Nephron progenitor cell (in vitro differentiated cells): ENCODE results near the gene CDC42.

Source experiments
- DNase-seq: peaks from one replicate; pipeline ENCODE4 v3.0.0; 2021
- H3K27ac Mint-ChIP-seq: 2 replicates; pipeline ENCODE4 v1.8.0; 2021; ENCODE audit warnings: mild to moderate bottlenecking, moderate library complexity, mixed read lengths
- H3K27me3 Mint-ChIP-seq: 2 replicates; pipeline ENCODE4 v1.8.0; 2021; ENCODE audit warnings: mild to moderate bottlenecking, low read depth, mixed read lengths; ENCODE audit not compliant: poor library complexity
- H3K36me3 Mint-ChIP-seq: 2 replicates; pipeline ENCODE4 v1.8.0; 2021; ENCODE audit warnings: low read depth, mixed read lengths
- H3K4me1 Mint-ChIP-seq: 2 replicates; pipeline ENCODE4 v1.8.0; 2021; ENCODE audit warnings: mixed read lengths
- H3K4me3 Mint-ChIP-seq: 2 replicates; pipeline ENCODE4 v1.8.0; 2021; ENCODE audit warnings: mild to moderate bottlenecking, moderate library complexity, mixed read lengths
- H3K9me3 Mint-ChIP-seq: 2 replicates; pipeline ENCODE4 v1.8.0; 2021; ENCODE audit warnings: mild to moderate bottlenecking, moderate library complexity, mixed read lengths
- CTCF ChIP-seq: fragments of 200-600 bp; sonication (generic); IDR thresholded peaks from 2 replicates; pipeline ENCODE4 v1.5.0; 2021; ENCODE audit warnings: antibody characterized with exemption

The CDC42 gene

DNA sequence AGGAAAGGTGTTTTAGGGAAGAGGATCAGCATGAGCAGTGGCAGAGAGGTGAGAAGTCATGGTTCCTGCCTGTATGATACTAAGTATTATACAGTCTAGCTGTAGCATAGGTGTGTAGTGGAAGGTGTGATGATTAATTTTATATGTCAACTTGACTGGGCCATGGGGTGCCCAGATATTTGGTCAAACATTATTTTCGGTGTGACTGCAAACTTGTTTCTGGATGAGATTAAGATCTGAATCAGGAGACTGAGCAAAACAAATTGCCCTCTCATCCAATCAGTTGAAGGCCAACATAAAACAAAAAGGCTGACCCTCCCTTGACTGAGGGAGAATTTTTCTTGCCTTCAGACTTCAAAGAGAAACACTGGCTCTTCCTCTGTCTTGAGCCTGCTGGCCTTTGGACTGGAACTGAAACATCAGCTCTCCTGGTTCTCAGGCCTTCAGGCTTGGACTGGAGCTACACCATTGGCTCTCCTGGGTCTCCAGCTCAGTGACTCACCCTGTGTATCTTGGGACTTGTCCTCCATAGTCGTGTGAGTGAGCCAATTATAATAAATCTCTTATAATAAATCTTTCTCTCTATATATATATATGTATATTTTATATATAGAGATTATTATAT is 6.8 kb upstream of the CDC42 start:
- H3K27me3 Mint-ChIP-seq: peaks cover 2% of the 10 kb centered on the region
- peaks cover 5% of the 10 kb centered on the region for H3K36me3 Mint-ChIP-seq
- peaks cover 5% of the 10 kb centered on the region for H3K9me3 Mint-ChIP-seq
- no peak for TF ChIP-seq CTCF
- no peak overlapping the region for H3K27ac Mint-ChIP-seq
- H3K4me1 Mint-ChIP-seq: peaks cover 19% of the 10 kb centered on the region
- no peak for DNase-seq
- H3K4me3 Mint-ChIP-seq: no peak overlapping the region

DNA sequence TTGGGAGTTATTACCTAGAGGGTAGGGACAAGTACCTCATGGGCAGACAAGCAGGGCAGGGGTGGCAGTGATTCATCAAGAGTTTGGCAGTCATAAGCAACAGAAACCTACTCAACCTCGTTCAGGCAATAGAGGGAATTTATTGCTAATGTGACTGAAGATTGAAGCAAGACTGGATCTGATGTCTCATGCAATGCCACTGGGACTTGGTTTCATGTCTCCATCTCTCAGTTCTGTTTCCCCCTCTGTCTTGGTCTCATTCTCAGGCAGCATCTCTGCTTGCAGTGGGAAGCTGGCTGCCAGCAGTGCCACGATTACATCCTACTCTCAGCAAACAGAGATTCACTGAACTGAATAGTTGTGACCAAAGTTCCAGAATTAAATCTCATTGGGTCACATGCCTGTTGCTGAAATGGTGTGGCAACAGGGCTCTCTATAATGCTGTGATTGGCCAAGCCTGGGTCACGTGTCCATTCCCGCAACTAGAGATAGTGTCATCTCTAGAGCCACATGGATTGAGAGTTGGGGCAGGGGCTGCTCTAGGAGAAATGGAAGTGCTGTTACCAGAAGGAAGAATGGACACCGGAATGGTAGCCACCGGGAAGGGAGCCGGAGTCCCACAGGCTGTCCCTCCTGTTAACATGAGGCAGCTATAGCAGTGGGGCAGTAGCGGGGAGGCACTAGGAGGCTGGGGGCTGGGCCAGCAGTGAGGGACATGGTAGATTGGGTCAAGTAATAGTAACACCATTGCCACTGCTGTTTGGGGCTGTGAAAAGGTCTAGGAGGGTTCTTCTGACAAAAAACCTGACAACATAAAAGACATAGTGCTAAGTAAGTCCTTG is 3.9 kb upstream of the CDC42 start:
- no peak for DNase-seq
- Mint-ChIP-seq H3K9me3 (peaks cover 5% of the 10 kb centered on the region), H3K27ac (peak overlapping the region; percentile 85), H3K4me3 (no peak overlapping the region), H3K4me1 (peaks cover 12% of the 10 kb centered on the region), H3K27me3 (peaks cover 6% of the 10 kb centered on the region), H3K36me3 (peaks cover 5% of the 10 kb centered on the region)
- no peak for TF ChIP-seq CTCF

- peaks cover 2% of the 10 kb centered on the region for H3K9me3 Mint-ChIP-seq
- no peak for DNase-seq
- no peak overlapping the region for H3K27ac Mint-ChIP-seq
- H3K4me1 Mint-ChIP-seq: peaks cover 23% of the 10 kb centered on the region
- no peak for TF ChIP-seq CTCF
- H3K27me3 Mint-ChIP-seq: peaks cover 6% of the 10 kb centered on the region
- no peak overlapping the region for H3K4me3 Mint-ChIP-seq
- H3K36me3 Mint-ChIP-seq: peaks cover 6% of the 10 kb centered on the region
Observed at GRCh38 chr1:22050330-22050729, 2.2 kb upstream of the CDC42 start.

GRCh38 chr1:22051607-22052114 is 848 bp upstream of the CDC42 start:
- DNase-seq: no peak
- H3K36me3 Mint-ChIP-seq: peaks cover 17% of the 10 kb centered on the region
- peaks cover 6% of the 10 kb centered on the region for H3K27me3 Mint-ChIP-seq
- H3K27ac Mint-ChIP-seq: no peak overlapping the region
- H3K4me3 Mint-ChIP-seq: peak overlapping the region; percentile 82
- peaks cover 35% of the 10 kb centered on the region for H3K4me1 Mint-ChIP-seq
- no peak for TF ChIP-seq CTCF
- no peaks in the 10 kb centered on the region for H3K9me3 Mint-ChIP-seq

GRCh38 chr1:22053017-22053860 is 730 bp downstream of the CDC42 start:
- Mint-ChIP-seq H3K4me1 (peaks cover 35% of the 10 kb centered on the region), H3K27me3 (peaks cover 6% of the 10 kb centered on the region), H3K27ac (peak overlapping the region; percentile 100), H3K4me3 (peak overlapping the region; percentile 100), H3K9me3 (no peaks in the 10 kb centered on the region), H3K36me3 (peaks cover 33% of the 10 kb centered on the region)
- DNase-seq: peak; percentile 75
- no peak for TF ChIP-seq CTCF
